HG02642 (cell line): ENCODE results near the gene TRABD2A.
"Not testable (repeated sequence)": the region's sequence is repeated elsewhere in the genome, so short reads cannot be mapped to it uniquely, and the experiment has no call there.

Experiments
- ATAC-seq: cut with Tn5 transposase; IDR thresholded peaks from one replicate; pipeline ENCODE4 v1.9.1; 2021; ENCODE audit warnings: mild to moderate bottlenecking; ENCODE audit not compliant: unreplicated experiment, poor library complexity

Gene TRABD2A, protein sequence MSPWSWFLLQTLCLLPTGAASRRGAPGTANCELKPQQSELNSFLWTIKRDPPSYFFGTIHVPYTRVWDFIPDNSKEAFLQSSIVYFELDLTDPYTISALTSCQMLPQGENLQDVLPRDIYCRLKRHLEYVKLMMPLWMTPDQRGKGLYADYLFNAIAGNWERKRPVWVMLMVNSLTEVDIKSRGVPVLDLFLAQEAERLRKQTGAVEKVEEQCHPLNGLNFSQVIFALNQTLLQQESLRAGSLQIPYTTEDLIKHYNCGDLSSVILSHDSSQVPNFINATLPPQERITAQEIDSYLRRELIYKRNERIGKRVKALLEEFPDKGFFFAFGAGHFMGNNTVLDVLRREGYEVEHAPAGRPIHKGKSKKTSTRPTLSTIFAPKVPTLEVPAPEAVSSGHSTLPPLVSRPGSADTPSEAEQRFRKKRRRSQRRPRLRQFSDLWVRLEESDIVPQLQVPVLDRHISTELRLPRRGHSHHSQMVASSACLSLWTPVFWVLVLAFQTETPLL

DNA sequence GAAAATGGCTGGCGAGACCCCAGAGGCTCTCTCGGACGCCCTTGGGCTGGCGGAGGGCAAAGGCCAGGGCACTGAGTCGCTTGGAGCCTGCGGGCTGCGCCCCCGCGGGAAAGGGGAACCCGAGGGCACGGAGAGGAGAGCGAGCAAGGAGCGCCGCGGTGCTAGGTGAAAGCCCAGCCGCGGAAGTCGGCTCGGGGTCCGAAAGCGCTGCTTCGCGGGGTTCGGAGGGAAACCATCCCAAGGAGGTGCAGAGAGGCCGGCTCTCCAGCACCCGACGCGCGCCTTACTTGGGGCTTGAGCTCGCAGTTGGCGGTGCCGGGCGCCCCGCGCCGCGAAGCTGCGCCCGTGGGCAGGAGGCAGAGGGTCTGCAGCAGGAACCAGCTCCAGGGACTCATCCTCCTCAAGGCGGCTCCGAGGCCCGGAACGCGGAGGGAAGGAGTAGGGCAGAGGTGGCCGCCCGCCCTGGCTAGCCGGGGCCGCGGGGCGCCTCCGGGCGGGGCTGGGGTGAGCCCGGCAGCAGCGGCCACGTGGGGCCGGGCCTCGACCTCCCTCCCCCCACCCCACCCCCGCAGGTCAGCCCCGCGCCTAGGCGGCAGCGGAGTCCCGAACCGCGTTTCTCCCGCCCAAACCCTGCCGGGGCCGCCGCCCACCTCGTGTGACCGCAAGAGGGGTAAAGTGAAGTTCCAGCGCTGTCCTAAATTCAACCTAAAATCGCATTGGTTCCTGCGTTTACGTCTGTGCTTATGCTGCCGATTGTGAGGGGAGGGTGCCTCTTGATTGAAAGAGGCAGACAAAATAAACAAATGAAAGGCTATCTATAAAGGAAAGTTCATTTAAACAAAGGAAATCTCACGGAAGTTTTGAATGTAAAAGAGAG lies at the start of gene TRABD2A:
TRABD2A (minus strand) TSS at position 440 of the 877 bp plus-strand sequence; CDS start at position 395, 45 bp downstream.
- peak; percentile 30 for ATAC-seq

DNA sequence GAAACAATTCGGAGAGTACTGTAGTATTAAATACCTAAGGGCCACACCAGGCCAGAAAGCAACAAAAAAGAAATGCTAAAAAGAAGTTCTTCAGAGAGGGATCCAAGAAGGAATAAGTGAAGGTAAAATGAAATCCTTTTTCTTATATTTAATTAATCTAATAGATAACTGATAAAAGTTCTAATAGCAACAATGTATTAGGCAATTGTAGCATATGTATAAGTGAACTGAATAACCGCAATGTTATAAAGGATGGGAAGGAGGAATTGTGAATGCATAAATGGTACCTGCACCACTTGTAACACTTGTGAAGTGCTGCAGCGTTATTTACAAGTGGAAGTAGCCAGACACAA lies 46.4 kb upstream of the TRABD2A start:
- no peak for ATAC-seq

DNA sequence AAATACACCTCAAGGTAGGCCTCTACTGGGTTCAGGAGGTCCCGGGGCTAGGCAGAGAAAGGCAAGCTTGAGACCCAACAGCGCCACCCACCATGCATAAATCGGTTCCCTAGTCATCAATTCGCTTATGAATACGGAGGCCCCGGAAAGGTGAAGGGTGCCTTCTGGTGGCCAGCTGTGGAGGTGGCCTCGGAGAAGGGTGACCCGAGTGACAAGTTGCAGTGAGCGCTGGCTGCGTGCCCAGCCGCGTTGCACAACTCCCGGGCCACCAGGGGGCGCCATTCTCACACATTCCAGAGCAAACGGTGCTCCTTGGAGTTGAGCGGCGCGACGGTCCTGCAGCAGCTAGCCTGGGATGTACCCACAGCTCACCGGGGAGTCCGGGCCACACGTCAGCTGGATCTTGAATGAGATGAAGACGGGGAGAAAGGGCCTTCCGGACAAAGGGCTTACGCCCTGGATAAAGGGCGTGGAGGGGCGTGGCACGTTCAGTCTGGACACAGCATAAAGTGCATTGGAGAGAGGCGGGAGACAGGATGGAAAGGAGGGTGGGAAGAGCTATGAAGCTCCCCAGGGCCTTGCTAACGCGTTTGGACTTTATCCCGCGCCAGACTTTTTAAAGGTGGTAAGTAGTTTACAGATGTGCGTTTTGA lies 45.0 kb upstream of the TRABD2A start:
- peak; percentile 86 for ATAC-seq

DNA sequence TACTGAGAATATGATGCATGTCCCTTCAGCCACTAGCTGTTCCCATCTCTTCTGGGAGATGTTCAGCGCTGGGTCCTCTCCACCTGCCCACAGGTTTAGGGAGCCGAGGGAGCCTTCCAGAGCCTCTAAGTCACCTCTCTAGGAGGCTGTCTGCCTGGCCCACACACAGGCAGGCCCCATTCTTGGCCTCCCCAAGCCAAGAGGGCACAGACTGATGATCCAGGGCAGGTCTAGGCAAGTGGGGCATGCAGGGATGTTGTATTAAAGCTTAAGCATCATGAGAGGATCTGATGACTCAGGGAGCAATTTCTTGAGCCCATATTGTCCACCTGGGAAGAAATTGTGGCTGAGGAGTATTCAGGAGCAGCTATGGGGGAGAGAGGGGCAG lies 44.4 kb upstream of the TRABD2A start:
- peak; percentile 1 for ATAC-seq

DNA sequence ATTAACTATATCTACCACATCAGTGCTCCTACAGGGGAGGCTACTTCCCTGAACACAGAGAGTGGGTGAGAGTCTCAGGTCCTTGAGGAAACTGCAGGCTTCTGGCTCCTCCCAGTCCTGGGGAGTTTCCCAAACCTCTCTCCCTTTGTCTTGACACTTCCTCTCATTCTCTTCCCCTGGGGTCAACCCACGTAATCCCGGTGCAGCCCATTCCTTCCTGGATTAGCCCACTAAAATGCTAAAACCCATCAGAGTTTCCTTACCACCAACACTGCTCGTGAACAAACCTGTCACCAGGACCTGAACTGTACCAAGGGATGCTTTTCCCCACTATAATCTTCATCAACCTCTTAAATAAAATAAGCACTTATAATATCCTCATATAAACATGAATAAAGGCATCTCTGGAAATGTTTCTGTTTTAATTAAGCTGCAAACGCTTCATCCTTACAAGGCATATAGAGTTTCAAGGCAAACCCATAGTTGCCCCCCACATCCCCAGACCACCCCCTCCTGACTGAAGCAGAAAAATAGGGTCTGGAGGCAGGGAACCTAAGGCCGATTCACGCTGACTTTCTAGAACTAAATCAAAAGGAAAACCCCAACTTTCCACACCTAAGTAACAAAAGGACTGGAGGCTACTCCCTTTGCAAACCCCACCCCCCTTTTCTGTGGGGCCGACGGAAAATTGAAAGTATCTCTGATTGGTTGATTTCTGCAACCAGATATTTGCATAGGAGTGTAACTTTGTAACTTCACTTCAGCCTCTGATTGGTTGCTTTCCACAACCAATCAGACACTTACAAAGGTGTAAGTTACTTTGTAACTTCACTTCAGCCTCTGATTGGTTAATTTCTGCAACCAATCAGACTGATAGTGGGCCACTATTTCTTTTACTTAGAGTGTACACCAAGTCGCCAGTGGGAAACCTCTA lies 43.6 kb upstream of the TRABD2A start:
- peak; percentile 28 for ATAC-seq

DNA sequence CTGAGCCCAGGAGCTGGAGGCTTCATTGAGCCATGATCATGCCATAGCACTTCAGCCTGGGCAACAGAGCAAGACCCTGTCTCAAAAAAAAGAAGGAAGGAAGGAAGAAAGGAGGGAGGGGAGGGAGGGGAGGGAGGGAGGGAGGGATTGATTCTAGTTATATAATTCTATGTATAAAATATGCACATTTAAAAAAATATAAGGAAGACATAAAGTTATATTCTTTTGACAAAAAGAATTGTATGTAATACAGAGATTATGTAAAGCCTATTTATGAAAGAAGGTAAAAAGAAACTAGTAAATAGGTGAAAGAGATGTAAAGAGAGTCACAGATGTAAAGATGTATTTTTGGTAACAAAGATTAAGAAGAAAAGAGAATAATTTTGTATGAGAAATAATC lies 42.1 kb upstream of the TRABD2A start:
- ATAC-seq = no peak

DNA sequence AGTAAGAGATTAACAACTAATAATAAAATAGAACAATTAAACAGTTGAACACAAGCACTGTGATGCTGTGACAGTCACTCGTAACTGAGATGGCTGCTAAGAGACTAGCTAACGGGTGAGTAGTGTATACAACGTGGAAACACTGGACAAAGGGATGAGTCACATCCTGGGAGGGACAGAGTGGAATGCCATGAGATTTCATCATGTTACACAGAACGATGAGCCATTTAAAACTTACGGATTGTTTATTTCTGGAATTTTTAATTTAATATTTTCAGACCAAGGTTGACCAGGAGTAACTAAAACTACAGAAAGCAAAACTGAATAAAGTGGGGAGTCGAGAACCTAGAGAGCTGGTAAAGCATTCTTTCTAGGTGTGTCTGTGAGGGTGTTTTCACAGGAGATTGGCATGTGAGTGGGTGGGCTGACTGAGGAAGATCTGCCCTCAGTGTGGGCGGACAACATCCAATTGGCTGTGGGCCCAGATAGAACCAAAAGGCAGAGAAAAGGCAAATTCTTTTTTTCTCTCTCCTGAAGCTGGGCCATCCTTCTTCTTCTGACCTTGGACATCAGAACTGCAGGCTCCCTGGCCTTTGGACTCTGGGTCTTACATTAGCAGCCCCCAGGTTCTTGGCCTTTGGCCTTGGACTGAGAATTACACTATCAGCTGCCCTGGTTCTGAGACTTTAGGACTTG lies 39.1 kb upstream of the TRABD2A start:
- peak; percentile 52 for ATAC-seq

DNA sequence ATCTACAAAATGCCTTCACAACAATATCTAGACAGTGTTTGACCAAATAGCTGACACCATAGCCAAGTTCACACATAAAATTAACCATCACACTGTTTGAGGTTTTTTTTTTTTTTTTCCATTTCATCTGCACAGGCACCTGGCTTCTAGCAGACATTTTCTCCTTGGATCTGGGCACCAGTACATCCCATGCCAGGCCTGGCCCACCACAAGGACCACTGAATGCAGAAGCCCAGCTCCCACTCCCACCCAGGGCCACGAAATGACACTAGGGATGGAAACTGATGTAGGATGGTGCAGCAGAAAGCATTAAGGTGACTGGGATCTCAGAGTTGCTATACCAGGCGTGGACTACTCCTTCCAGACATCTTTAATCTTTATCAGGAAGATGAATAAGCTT lies 37.5 kb upstream of the TRABD2A start:
- ATAC-seq = no peak

DNA sequence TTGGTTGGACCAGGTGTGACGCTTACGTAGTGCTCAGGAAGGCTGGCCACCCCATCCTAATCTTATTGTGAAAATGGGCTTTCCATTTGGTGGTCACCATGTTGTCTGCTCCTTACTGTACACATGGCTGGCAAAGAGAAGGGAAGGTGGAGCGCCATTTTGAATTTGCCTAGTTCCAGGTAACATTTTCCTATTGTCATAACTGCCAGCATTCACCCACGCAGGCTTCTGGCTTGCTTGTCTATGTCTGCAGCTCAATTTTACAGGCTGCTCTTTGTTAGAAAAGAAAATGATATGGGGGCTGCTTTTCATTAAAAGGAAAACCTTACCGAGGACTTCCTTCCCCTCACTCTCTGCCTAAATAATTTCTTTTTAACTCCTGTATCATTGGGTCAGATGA lies 36.9 kb upstream of the TRABD2A start:
- not testable (repeated sequence) for ATAC-seq

DNA sequence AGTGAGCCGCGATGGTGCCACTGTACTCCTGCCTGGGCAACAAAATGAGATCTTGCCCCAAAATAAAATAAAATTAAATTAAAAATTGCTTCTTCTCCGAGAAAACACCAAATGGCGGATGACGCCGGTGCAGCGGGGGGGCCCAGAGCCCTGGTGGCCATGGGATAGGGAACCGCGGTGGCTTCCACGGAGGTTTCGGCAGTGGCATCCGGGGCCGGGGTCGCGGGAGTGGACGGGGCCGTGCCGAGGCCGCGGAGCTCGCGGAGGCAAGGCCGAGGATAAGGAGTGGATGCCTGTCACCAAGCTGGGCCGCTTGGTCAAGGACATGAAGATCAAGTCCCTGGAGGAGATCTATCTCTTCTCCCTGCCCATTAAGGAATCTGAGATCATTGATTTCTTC lies 34.8 kb upstream of the TRABD2A start:
- not testable (repeated sequence) for ATAC-seq

DNA sequence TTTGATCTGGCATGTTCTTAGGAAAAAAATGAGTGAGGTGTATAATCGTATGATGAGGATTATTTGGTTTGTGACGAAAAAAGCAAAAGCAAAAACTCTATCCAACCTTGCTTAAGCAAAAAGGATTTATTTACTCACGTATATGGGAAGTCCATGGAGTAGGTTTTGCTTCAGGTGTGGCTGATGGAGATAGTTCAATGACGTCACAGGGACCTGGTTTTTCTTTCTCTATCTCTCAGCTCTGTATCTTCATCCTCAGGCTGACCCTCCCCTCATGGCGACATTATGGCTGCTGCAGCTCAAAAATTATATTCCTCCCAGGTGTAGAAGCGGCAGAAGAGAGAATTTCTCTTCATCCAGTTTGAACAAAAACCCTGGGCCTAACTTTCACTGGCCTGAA lies 33.5 kb upstream of the TRABD2A start:
- no peak for ATAC-seq

DNA sequence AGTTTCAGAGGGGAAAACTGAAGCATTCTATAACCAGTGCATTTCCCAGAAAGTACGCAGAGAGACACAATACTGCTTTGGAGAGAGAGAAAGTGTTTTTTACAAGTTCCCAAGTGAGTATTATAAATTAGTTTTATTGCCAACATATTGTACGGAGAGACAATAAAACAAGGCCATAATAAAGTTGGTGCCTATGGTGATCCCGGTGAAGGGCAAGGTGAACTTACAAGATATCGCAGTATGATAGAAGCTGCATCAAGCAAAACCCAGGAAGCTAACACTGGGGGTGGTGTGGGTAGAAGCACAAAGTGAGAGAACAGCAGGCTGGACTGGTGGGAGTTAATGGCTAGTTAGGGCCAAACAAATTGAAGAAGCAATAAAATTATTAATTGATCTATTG lies 32.1 kb upstream of the TRABD2A start:
- ATAC-seq = no peak

DNA sequence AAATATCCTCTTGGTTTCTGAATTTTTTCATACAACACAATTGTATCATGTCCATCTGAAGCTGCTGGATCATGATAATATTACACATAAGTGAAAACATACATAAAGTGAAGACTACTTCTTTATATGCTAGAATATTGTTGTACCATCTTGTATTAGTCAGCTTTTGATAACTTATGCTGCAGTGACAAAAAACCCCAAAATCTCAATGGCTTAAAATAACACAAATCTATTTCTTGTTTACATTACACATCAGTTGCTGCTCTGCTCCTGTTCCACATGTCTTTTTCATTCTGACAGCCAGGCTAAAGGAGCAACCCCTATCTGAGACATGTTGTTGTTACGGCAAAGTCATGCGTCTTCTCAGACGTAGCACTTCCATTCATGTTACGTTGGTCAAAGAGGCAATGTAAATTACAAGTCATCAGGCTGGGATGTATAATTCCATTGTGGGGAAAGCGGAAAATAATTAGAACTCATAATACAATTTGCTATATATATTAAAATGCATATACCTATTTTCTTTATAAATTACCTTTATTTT lies 30.3 kb upstream of the TRABD2A start:
- ATAC-seq = no peak

DNA sequence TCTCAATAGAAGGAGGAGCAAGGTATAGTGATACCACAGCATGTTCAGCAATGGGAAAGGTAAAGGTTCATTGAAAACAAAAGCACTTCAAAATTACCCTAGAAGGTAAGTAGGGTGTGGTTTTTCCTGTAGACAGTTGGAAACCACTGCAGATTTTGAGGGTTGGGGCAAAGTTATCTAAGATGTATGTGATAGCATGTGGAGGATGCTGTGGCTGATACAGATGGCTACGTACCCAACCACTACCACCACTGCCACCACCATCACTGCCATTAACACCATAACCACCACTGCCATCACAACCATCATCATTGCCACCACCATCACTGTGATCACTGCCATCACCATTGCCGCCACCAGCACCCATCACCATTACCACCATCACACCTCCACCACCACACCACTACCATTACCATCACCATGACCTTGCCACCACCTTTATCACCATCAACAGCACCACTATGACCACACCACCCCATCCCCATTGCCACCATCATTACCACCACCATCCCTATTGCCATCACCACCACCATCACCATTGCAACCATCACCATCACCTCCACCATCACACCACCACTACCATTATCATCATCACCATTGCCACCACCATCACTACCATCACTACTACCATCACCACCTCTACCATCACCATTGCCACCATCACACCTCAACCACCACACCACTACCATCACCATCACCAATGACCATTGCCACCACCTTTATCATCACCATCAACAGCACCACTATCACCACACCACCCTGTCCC lies 28.2 kb upstream of the TRABD2A start:
- no peak for ATAC-seq

DNA sequence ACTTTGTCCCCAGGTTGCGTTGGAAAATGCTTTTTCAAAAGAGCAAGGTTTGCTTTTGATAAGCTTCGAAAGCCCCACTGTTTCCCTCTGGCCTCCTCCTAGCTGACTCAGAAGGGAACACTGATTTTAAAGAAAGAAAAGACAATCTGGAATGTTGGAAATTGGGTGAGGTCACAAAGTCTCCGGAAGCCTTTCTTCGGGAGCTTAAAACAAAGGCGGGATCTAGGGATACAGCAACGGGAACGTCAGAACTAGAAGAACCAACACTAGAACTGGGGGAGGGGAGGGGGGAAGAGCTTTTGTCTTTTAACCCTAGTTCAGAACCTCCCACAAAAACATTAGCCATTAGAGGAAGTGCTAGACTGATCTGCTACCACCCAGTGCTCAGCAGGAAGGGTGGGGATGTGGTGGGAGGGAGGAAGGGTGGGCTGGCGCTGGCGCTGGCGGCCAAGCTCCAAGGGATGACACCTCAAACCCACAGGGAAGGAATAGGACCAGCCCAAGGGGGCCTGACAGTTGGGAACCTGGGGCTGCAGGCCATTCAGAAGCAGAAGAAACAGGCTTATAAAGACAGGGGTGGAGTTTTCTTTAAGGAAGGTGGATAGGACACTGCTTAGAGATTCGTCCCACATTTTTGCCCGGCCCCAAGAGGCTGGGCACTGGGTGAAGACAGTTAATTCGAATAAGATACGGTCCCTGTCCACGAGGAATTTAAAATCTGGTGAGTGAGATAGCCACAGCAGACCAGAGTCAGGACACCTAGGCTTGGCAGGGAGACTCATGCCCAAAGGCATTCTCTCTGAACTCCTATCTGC lies 26.2 kb upstream of the TRABD2A start:
- ATAC-seq = peak; percentile 26

DNA sequence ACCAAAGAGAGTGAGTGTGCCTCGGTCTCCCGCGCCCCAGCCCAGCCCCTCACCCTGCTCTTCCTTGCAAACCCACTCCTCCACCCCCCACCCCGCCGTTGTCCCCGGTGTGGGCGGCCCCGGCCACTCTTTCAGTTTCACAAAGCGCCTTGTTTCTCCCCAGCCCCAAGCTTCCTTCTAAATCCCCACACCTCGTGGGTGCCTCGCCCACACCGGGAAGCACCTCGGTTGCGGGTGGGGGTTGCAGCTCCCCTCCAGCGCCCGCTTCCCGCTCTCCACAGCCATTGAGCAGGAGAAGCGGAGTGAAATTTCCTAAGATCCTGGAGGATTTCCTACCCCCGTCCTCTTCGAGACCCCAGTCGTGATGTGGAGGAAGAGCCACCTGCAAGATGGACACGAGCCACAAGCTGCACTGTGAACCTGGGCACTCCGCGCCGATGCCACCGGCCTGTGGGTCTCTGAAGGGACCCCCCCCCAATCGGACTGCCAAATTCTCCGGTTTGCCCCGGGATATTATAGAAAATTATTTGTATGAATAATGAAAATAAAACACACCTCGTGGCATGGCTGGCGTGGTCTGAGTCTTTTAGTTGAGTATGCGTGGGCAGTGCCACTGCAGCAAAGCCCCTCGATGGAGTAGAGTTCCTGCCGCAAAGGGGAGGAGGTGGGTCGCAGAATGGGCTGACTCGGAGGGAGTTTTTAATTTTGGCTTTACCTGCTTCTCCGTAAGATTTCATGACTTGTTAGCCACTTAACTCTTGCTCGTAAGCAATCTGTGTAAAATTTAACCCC lies 25.4 kb upstream of the TRABD2A start:
- ATAC-seq = peak; percentile 32
